ENCODE measurements around the gene AMOT.

GRCh38 chrX:112840382-112841113, at the start of gene AMOT:
- TF ChIP-seq CTCF (IDR thresholded peaks at IDR 0.05): no peak
- peak in 1 of 4 donors; percentile 10 for TF ChIP-seq POLR2A (IDR thresholded peaks at IDR 0.05)
